NCI-H460 (cell line): ENCODE measurements around the gene MIB1. TPM values are rescaled to one million over a fixed set of nuclear protein-coding genes. Genes with fewer than 3 reads are reported as not detected.
"Not testable (repeated sequence)": the region's sequence is repeated elsewhere in the genome, so short reads cannot be mapped to it uniquely, and the experiment has no call there.

Experiments
- DNase-seq: peaks from one replicate; pipeline ENCODE4 v3.0.0-alpha.2; 2016; ENCODE audit warnings: low read depth; ENCODE audit errors: extremely low read depth
- total RNA-seq: library from RNA; depleted of rRNA; stranded (reverse); fragments of >200 nt; shearing (Covaris generic); gene quantifications from 2 replicates; pipeline ENCODE4 v1.2.3, GENCODE V29; 2014

The MIB1 gene
- total RNA-seq, 1 experiment from 2014 or later = 42.0 TPM

- DNase-seq = no peak
These were observed 1.7 kb downstream of the MIB1 start for GRCh38 chr18:21742315-21742687.

GRCh38 chr18:21743166-21743832, 2.7 kb downstream of the MIB1 start:
- no peak for DNase-seq

GRCh38 chr18:21745231-21745630, 4.6 kb downstream of the MIB1 start:
- DNase-seq = no peak

GRCh38 chr18:21747268-21747667, 6.7 kb downstream of the MIB1 start:
- DNase-seq = no peak

- no peak for DNase-seq
These were observed 7.4 kb downstream of the MIB1 start for GRCh38 chr18:21747764-21748693.

GRCh38 chr18:21757833-21758232, 17.2 kb downstream of the MIB1 start:
- no peak for DNase-seq

- DNase-seq = no peak
These were observed 19.2 kb downstream of the MIB1 start for GRCh38 chr18:21759836-21760235.

- DNase-seq = no peak
These were observed 19.7 kb downstream of the MIB1 start for GRCh38 chr18:21760321-21760720.

GRCh38 chr18:21761471-21762115, 21.0 kb downstream of the MIB1 start:
- no peak for DNase-seq

- DNase-seq = no peak
These were observed 21.7 kb downstream of the MIB1 start for GRCh38 chr18:21762181-21762772.

- DNase-seq = no peak
These were observed 23.5 kb downstream of the MIB1 start for GRCh38 chr18:21763846-21764646.

- no peak for DNase-seq
These were observed 28.6 kb downstream of the MIB1 start for GRCh38 chr18:21769206-21769605.

- no peak for DNase-seq
These were observed 34.1 kb downstream of the MIB1 start for GRCh38 chr18:21774722-21775121.

GRCh38 chr18:21777814-21778213, 37.2 kb downstream of the MIB1 start:
- no peak for DNase-seq

GRCh38 chr18:21786526-21786925, 45.9 kb downstream of the MIB1 start:
- DNase-seq = no peak

GRCh38 chr18:21796089-21796488, 55.5 kb downstream of the MIB1 start:
- not testable (repeated sequence) for DNase-seq

- no peak for DNase-seq
These were observed 57.5 kb downstream of the MIB1 start for GRCh38 chr18:21798126-21798525.

- no peak for DNase-seq
These were observed 59.1 kb downstream of the MIB1 start for GRCh38 chr18:21799721-21800120.

GRCh38 chr18:21803495-21803894, 62.9 kb downstream of the MIB1 start:
- DNase-seq = no peak

- DNase-seq = no peak
These were observed 65.3 kb downstream of the MIB1 start for GRCh38 chr18:21805771-21806366.
